HCT116 (cell line): Measurements from ENCODE around the gene MBD1. TPM values are rescaled to one million over a fixed set of nuclear protein-coding genes. Genes with fewer than 3 reads are reported as not detected.

Experiments
- ATAC-seq: fragments of 200-7000 bp; cut with Tn5 transposase; 2 replicates; pipeline ENCODE4 v1.9.1; 2020; ENCODE audit warnings: mild to moderate bottlenecking, moderate library complexity
- BruUV-seq: library from RNA; stranded (reverse); fragments of 400-500 nt; replicated peaks from 2 replicates; lab custom pipeline; 2021; lab: Mats Ljungman, UMichigan
- CTCF ChIA-PET: fragments of 300-600 bp; sonication (Branson Sonifier 250); formaldehyde crosslinking; loops from one replicate; lab custom pipeline; 2021; ENCODE audit warnings: antibody characterized with exemption; lab: Charles Lee
- POLR2A ChIA-PET: fragments of 300-600, 350-600 bp; sonication (Branson Sonifier 250); formaldehyde crosslinking; loops from one replicate; lab custom pipeline; 2021; ENCODE audit warnings: antibody characterized with exemption; lab: Charles Lee
- RAD21 ChIA-PET, 2 experiments: fragments of 300-600 bp; sonication (Branson Sonifier 250); formaldehyde crosslinking; loops; one replicate each; lab custom pipeline; 2023; ENCODE audit warnings: low total read pairs in 2 of 2; ENCODE audit not compliant: uncharacterized antibody in 2 of 2, unreplicated experiment in 2 of 2, low non-redundant PET in 1 of 2; lab: Charles Lee
- DNase-seq: peaks from one replicate; pipeline ENCODE4 v3.0.0-alpha.2; 2010; ENCODE audit warnings: low read depth, low spot score
- H2AFZ ChIP-seq: fragments of 200-600 bp; shearing (Covaris generic), sonication (generic); 2 replicates; pipeline ENCODE4 v1.6.1; 2017; ENCODE audit warnings: low read depth, mixed run types, mixed read lengths, antibody characterized with exemption, low read length; ENCODE audit not compliant: poor library complexity, severe bottlenecking
- H3K27ac ChIP-seq: 2 replicates; pipeline ENCODE4 v1.5.1; 2012; ENCODE audit warnings: low read depth, low read length
- H3K27me3 ChIP-seq: fragments of 200-600 bp; sonication (generic); 2 replicates; pipeline ENCODE4 v1.6.1; 2016; ENCODE audit warnings: mixed run types, low read length, mixed read lengths; ENCODE audit not compliant: insufficient read depth
- H3K36me3 ChIP-seq, 2 experiments: fragments of 200-500 bp in 1 of 2; fragments of 200-600 bp in 1 of 2; sonication (Bioruptor generic) in 1 of 2; sonication (generic) in 1 of 2; 2 replicates each; pipeline versions ENCODE4 v1.5.1 to v1.6.1; 2014 to 2016; ENCODE audit warnings: low read length in 2 of 2, inconsistent platforms in 1 of 2, mixed read lengths in 1 of 2, mixed run types in 1 of 2; ENCODE audit not compliant: insufficient read depth in 2 of 2, control insufficient read depth in 1 of 2
- H3K4me1 ChIP-seq, 2 experiments: fragments of 200-600 bp in 1 of 2; sonication (generic) in 1 of 2; 2 replicates each; pipeline versions ENCODE4 v1.5.1 to v1.6.1; 2012 to 2017; ENCODE audit warnings: low read length in 2 of 2, inconsistent platforms in 1 of 2, mild to moderate bottlenecking in 1 of 2, mixed read lengths in 1 of 2, mixed run types in 1 of 2, moderate library complexity in 1 of 2; ENCODE audit not compliant: insufficient read depth in 2 of 2, control insufficient read depth in 1 of 2
- H3K4me2 ChIP-seq: fragments of 200-600 bp; sonication (generic); 2 replicates; pipeline ENCODE4 v1.6.1; 2017; ENCODE audit warnings: mixed run types, low read length, mixed read lengths
- H3K4me3 ChIP-seq, 2 experiments: fragments of 200-600 bp in 1 of 2; sonication (generic) in 1 of 2; replicated peaks in 1 of 2; 2 replicates each; pipeline ENCODE4 v1.5.1; 2011 to 2016; ENCODE audit warnings: low read length in 2 of 2, control low read depth in 1 of 2, low read depth in 1 of 2, mild to moderate bottlenecking in 1 of 2, mixed read lengths in 1 of 2, mixed run types in 1 of 2
- H3K79me2 ChIP-seq: fragments of 200-600 bp; sonication (generic); 2 replicates; pipeline ENCODE4 v1.6.1; 2017; ENCODE audit warnings: mild to moderate bottlenecking, mixed run types, low read length, moderate library complexity, mixed read lengths; ENCODE audit not compliant: insufficient read depth
- H3K9ac ChIP-seq: fragments of 200-600 bp; sonication (generic); 2 replicates; pipeline ENCODE4 v1.6.1; 2016; ENCODE audit warnings: low read length, mixed read lengths
- H3K9me2 ChIP-seq: fragments of 200-600 bp; sonication (generic), shearing (Covaris generic); 2 replicates; pipeline ENCODE4 v1.6.1; 2017; ENCODE audit warnings: mixed run types, mild to moderate bottlenecking, moderate library complexity; ENCODE audit not compliant: insufficient read depth
- H3K9me3 ChIP-seq, 2 experiments: fragments of 200-500 bp in 1 of 2; fragments of 200-600 bp in 1 of 2; sonication (Bioruptor generic) in 1 of 2; sonication (generic) in 1 of 2; 2 replicates each; pipeline ENCODE4 v1.6.1; 2014 to 2017; ENCODE audit warnings: low read length in 2 of 2, mixed read lengths in 2 of 2, inconsistent platforms in 1 of 2, low read depth in 1 of 2, mild to moderate bottlenecking in 1 of 2, mixed run types in 1 of 2, moderate library complexity in 1 of 2; ENCODE audit not compliant: control insufficient read depth in 1 of 2, insufficient read depth in 1 of 2
- H4K20me1 ChIP-seq: fragments of 200-600 bp; sonication (generic), shearing (Covaris generic); 2 replicates; pipeline ENCODE4 v1.6.1; 2017; ENCODE audit warnings: mixed run types, mild to moderate bottlenecking, moderate library complexity; ENCODE audit not compliant: insufficient read depth
- CBX3 ChIP-seq: IDR thresholded peaks from 2 replicates; pipeline ENCODE4 v1.6.1; 2012; ENCODE audit warnings: low read depth
- CEBPB ChIP-seq: IDR thresholded peaks from 2 replicates; pipeline ENCODE4 v1.6.1; 2012; ENCODE audit warnings: low read depth
- EZH2 ChIP-seq: fragments of 200-600 bp; sonication (generic); IDR thresholded peaks from 2 replicates; pipeline ENCODE4 v1.6.1; 2017; ENCODE audit warnings: antibody characterized with exemption, mixed run types
- EZH2phosphoT487 ChIP-seq: fragments of 200-600 bp; IDR thresholded peaks from 2 replicates; pipeline ENCODE4 v1.6.1; 2018; ENCODE audit warnings: antibody characterized with exemption, borderline replicate concordance
- POLR2A ChIP-seq: IDR thresholded peaks from 2 replicates; pipeline ENCODE4 v1.7.0; 2011; ENCODE audit warnings: borderline replicate concordance; ENCODE audit not compliant: insufficient read depth, insufficient read length; ENCODE audit errors: extremely low read depth
- POLR2AphosphoS5 ChIP-seq: IDR thresholded peaks from 2 replicates; pipeline ENCODE4 v1.6.1; 2011; ENCODE audit warnings: mild to moderate bottlenecking, low read depth, low read length, moderate library complexity
- SRF ChIP-seq: IDR thresholded peaks from 2 replicates; pipeline ENCODE4 v1.6.1; 2012; ENCODE audit warnings: low read depth
- TCF7L2 ChIP-seq: IDR thresholded peaks from 2 replicates; pipeline ENCODE4 v1.7.0; 2011; ENCODE audit warnings: borderline replicate concordance, inconsistent platforms; ENCODE audit not compliant: insufficient read depth, insufficient read length; ENCODE audit errors: extremely low read depth
- YY1 ChIP-seq: IDR thresholded peaks from 2 replicates; pipeline ENCODE4 v1.6.1; 2011; ENCODE audit warnings: low read length, low read depth, moderate library complexity, mild to moderate bottlenecking; ENCODE audit not compliant: insufficient replicate concordance; ENCODE audit errors: extremely low read depth
- ZFX ChIP-seq: fragments of 450-650 bp; IDR thresholded peaks from 2 replicates; pipeline ENCODE4 v1.6.1; 2017
- ZNF274 ChIP-seq: fragments of 200-500 bp; sonication (Bioruptor generic); IDR thresholded peaks from 2 replicates; pipeline ENCODE4 v1.6.1; 2014; ENCODE audit warnings: mild to moderate bottlenecking, low read depth, low read length, inconsistent platforms
- intact Hi-C: fragments of 100-400 bp; cut with micrococcal nuclease; formaldehyde crosslinking; loops from 2 replicates; pipeline ENCODE4 v1.10.0; 2022
- total RNA-seq: library from RNA; stranded (reverse); gene quantifications from one replicate; pipeline ENCODE4 v1.2.1, GENCODE V29; 2021; ENCODE audit not compliant: unreplicated experiment
- TF ChIP-seq, protein P1 (sequence below): IDR thresholded peaks from 2 replicates; pipeline ENCODE4 v1.6.1; 2012; ENCODE audit warnings: low read depth

Gene MBD1
- total RNA-seq, 1 experiment from 2014 or later, result 63.9 TPM

DNA sequence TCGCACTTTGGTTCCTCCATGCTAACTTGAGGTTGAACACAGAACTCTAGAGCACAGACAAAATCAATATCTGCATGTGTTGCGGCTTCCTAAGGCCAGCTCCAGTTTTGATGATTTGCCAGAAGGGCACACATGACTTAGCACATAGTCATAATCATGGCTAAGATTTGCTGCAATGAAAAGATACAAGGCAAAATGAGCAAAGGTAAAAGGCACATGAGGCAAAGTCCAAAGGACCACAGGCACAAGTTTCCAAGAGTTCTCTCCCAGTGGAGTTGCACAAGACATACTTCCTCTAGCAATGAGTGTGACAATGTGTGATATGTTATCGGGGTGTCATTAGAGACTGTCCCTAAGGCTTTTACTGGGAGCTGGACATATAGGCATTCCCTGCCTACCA lies 30.3 kb upstream of the MBD1 start:
- no peaks in the 10 kb centered on the region for H3K4me1 ChIP-seq
- H3K9me3 ChIP-seq, result no peaks in the 10 kb centered on the region
- no peak for DNase-seq
- ChIA-PET CTCF (no interaction called here), RAD21 (no interaction called here), POLR2A (no interaction called here)
- BruUV-seq, result no TSS peak
- no peak overlapping the region for H3K4me2 ChIP-seq
- no peak overlapping the region for H3K27ac ChIP-seq
- no peak overlapping the region for H3K9ac ChIP-seq
- H3K79me2 ChIP-seq, result no peaks in the 10 kb centered on the region
- no peaks in the 10 kb centered on the region for H3K36me3 ChIP-seq
- no peak overlapping the region for H3K4me3 ChIP-seq
- H3K27me3 ChIP-seq, result no peaks in the 10 kb centered on the region
- H4K20me1 ChIP-seq, result no peaks in the 10 kb centered on the region
- intact Hi-C loops, result no loop called here
- no peak overlapping the region for H2AFZ ChIP-seq
- H3K9me2 ChIP-seq, result no peaks in the 10 kb centered on the region
- no peak for TF ChIP-seq SRF
- TF ChIP-seq EZH2, result no peak
- TF ChIP-seq CBX3, result no peak
- TF ChIP-seq EZH2phosphoT487, result no peak
- TF ChIP-seq, protein P1, sequence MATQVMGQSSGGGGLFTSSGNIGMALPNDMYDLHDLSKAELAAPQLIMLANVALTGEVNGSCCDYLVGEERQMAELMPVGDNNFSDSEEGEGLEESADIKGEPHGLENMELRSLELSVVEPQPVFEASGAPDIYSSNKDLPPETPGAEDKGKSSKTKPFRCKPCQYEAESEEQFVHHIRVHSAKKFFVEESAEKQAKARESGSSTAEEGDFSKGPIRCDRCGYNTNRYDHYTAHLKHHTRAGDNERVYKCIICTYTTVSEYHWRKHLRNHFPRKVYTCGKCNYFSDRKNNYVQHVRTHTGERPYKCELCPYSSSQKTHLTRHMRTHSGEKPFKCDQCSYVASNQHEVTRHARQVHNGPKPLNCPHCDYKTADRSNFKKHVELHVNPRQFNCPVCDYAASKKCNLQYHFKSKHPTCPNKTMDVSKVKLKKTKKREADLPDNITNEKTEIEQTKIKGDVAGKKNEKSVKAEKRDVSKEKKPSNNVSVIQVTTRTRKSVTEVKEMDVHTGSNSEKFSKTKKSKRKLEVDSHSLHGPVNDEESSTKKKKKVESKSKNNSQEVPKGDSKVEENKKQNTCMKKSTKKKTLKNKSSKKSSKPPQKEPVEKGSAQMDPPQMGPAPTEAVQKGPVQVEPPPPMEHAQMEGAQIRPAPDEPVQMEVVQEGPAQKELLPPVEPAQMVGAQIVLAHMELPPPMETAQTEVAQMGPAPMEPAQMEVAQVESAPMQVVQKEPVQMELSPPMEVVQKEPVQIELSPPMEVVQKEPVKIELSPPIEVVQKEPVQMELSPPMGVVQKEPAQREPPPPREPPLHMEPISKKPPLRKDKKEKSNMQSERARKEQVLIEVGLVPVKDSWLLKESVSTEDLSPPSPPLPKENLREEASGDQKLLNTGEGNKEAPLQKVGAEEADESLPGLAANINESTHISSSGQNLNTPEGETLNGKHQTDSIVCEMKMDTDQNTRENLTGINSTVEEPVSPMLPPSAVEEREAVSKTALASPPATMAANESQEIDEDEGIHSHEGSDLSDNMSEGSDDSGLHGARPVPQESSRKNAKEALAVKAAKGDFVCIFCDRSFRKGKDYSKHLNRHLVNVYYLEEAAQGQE, result no peak
- no peak for TF ChIP-seq ZFX
- TF ChIP-seq ZNF274, result no peak
- TF ChIP-seq POLR2AphosphoS5, result no peak
- TF ChIP-seq TCF7L2, result no peak
- no peak for TF ChIP-seq CEBPB
- no peak for TF ChIP-seq YY1
- TF ChIP-seq POLR2A, result no peak
- no peak for ATAC-seq
